Transverse colon (tissue), 4 donors: ENCODE measurements around the gene SCT. TPM values are rescaled to one million over a fixed set of nuclear protein-coding genes. Genes with fewer than 3 reads are reported as not detected.

ENCODE experiments used
- DNase-seq: peaks from one replicate; pipeline ENCODE4 v3.0.0-alpha.2; 2019
- H3K27ac ChIP-seq, 4 donors: fragments of 200-600 bp; sonication (generic); 2 replicates each; pipeline ENCODE4 v1.5.1; 2016 to 2018; ENCODE audit warnings: inconsistent platforms in 4 of 4
- H3K27me3 ChIP-seq: fragments of 200-600 bp; sonication (generic); 2 replicates; pipeline ENCODE4 v1.5.1; 2017; ENCODE audit warnings: inconsistent platforms
- H3K36me3 ChIP-seq, 4 donors: fragments of 200-600 bp; sonication (generic); 2 replicates each; pipeline ENCODE4 v1.5.1; 2017 to 2019; ENCODE audit warnings: inconsistent platforms in 4 of 4
- H3K4me1 ChIP-seq, 4 donors: fragments of 200-600 bp; sonication (generic); 2 replicates each; pipeline ENCODE4 v1.5.1; 2017 to 2020; ENCODE audit warnings: inconsistent platforms in 4 of 4
- H3K4me3 ChIP-seq, 4 donors: fragments of 200-600 bp; sonication (generic); 1 replicate in 1 of 4; 2 replicates in 3 of 4; pipeline versions ENCODE4 v1.5.1 to v1.6.1; 2017 to 2019; ENCODE audit warnings: inconsistent platforms in 4 of 4
- H3K9me3 ChIP-seq, 2 donors: fragments of 200-600 bp; sonication (generic); 2 replicates each; pipeline ENCODE4 v1.5.1; 2017 to 2019; ENCODE audit warnings: inconsistent platforms in 2 of 2
- CTCF ChIP-seq, 5 experiments: fragments of 200-600 bp in 3 of 5; fragments of 450-650 bp in 2 of 5; sonication (generic) in 3 of 5; IDR thresholded peaks; 1 replicate in 2 of 5; 2 replicates in 3 of 5; pipeline ENCODE4 v1.5.1; 2016 to 2017; ENCODE audit warnings: antibody characterized with exemption in 5 of 5, inconsistent platforms in 3 of 5, mild to moderate bottlenecking in 2 of 5, moderate library complexity in 1 of 5
- EP300 ChIP-seq: sonication (generic); formaldehyde crosslinking; IDR thresholded peaks from one replicate; pipeline ENCODE4 v1.6.1; 2017; ENCODE audit warnings: antibody characterized with exemption, low read depth
- POLR2A ChIP-seq: fragments of 450-650 bp; IDR thresholded peaks from one replicate; pipeline ENCODE4 v1.6.1; 2016; ENCODE audit warnings: antibody characterized with exemption, mild to moderate bottlenecking, moderate library complexity
- POLR2AphosphoS5 ChIP-seq, 3 donors: sonication (generic); formaldehyde crosslinking; IDR thresholded peaks; one replicate each; pipeline ENCODE4 v1.6.1; 2016; ENCODE audit warnings: antibody characterized with exemption in 3 of 3
- WGBS, 2 donors: methylation state at CpG; one replicate each; pipeline ENCODE4 v1.1.5; 2018; ENCODE audit warnings: low coverage in 1 of 2; 5-methylcytosine and 5-hydroxymethylcytosine counted together
- in situ Hi-C, 4 donors: fragments of 200-750 bp; cut with MboI; loops; one replicate each; pipeline versions ENCODE4 v1.15.0 to v1.15.1; 2017; ENCODE audit warnings: low sequenced_read_pairs in 3 of 4, low pct_ligation_motif_present in 1 of 4, low pct_unique_long_range_greater_than_20kb in 1 of 4
- intact Hi-C: fragments of 100-400 bp; cut with DNase I; formaldehyde crosslinking; loops from one replicate; pipeline ENCODE4 v1.15.1; 2023; ENCODE audit warnings: low total_unique reads
- total RNA-seq, 4 donors: library from RNA; depleted of rRNA; stranded (reverse); fragments of >200 nt; gene quantifications; one replicate each; pipeline ENCODE4 v1.1.0, GENCODE V29; 2016

Gene SCT
- total RNA-seq, 4 donors from 2014 or later: not detected

DNA sequence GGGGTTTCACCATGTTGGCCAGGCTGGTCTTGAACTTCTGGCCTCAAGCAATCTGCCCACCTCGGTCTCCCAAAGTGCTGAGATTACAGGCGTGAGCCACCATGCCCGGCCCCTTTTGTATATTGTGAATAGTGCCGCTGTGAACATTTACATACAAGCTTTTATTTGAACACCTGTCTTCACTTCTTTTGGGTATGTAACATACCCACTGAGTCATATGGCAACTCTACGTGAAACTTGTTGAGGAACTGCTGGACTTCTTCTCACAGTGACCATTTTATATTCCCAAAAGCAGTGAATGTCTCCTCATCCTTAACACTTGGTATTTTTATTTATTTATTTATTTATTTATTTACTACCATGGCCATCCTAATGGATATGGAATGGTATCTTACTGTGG lies 3.9 kb upstream of the SCT start:
- WGBS, 2 donors: 73 to 92% methylated on average over 4 to 5 of the region's 5 CpGs
- H3K4me3 ChIP-seq: no peak overlapping the region
- H3K4me1 ChIP-seq: peaks cover 6 to 10% (median 9%) of the 10 kb centered on the region in 4 donors
- no peaks in the 10 kb centered on the region for H3K36me3 ChIP-seq
- DNase-seq: no peak
- no peak overlapping the region for H3K27ac ChIP-seq
- intact Hi-C loops (no loop called here), in situ Hi-C loops (no loop called here)
- TF ChIP-seq POLR2AphosphoS5 (IDR thresholded peaks at IDR 0.05) (no peak), CTCF (IDR thresholded peaks at IDR 0.05) (no peak), EP300 (no peak), POLR2A (no peak)
- no peaks in the 10 kb centered on the region for H3K9me3 ChIP-seq
- peaks cover 16% of the 10 kb centered on the region for H3K27me3 ChIP-seq

GRCh38 chr11:629237-629583 lies 2.2 kb upstream of the SCT start:
- Histone ChIP-seq H3K36me3 (no peaks in the 10 kb centered on the region), H3K4me3 (no peak overlapping the region), H3K27ac (peak overlapping the region in 1 of 4 donors; percentile 29), H3K9me3 (no peaks in the 10 kb centered on the region), H3K4me1 (peaks cover 6 to 15% (median 14%) of the 10 kb centered on the region in 4 donors), H3K27me3 (peaks cover 26% of the 10 kb centered on the region)
- 51 to 53% methylated on average over 9 to 10 of the region's 10 CpGs for WGBS, 2 donors
- intact Hi-C loops: no loop called here
- in situ Hi-C loops: no loop called here
- DNase-seq: no peak
- no peak for TF ChIP-seq EP300
- peak in 1 of 5 experiments; percentile 12 for TF ChIP-seq CTCF (IDR thresholded peaks at IDR 0.05)

GRCh38 chr11:628056-628455 lies 1.1 kb upstream of the SCT start:
- H3K27me3 ChIP-seq: peaks cover 26% of the 10 kb centered on the region
- WGBS, 2 donors: 92 to 95% methylated on average over 8 to 31 of the region's 31 CpGs
- H3K27ac ChIP-seq: no peak overlapping the region
- peaks cover 6 to 22% (median 19%) of the 10 kb centered on the region in 4 donors for H3K4me1 ChIP-seq
- DNase-seq: no peak
- H3K9me3 ChIP-seq: no peaks in the 10 kb centered on the region
- in situ Hi-C loops (no loop called here), intact Hi-C loops (no loop called here)
- no peak overlapping the region for H3K4me3 ChIP-seq
- TF ChIP-seq POLR2AphosphoS5 (IDR thresholded peaks at IDR 0.05) (no peak), CTCF (IDR thresholded peaks at IDR 0.05) (no peak), POLR2A (no peak), EP300 (no peak)
- no peaks in the 10 kb centered on the region for H3K36me3 ChIP-seq

DNA sequence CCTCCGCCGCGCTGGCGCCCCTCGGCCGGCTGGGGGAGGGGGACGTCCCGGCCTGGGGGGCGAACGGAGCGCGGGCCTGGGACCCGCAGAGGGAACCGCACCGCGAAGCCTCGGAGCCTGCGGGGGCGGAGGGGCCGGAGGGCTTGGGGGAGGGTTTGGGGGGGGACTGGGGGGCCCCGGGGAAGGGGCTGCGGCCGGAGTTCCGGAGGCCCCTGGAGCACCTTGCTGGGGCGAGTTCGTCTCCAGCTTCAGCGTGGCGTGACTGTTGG lies 261 bp upstream of the SCT start:
- Histone ChIP-seq H3K4me3 (peak overlapping the region in 1 of 4 donors; percentile 4), H3K4me1 (peaks cover 6 to 22% (median 19%) of the 10 kb centered on the region in 4 donors), H3K9me3 (no peaks in the 10 kb centered on the region), H3K27ac (no peak overlapping the region), H3K36me3 (no peaks in the 10 kb centered on the region), H3K27me3 (peaks cover 26% of the 10 kb centered on the region)
- 34% methylated on average over 12 of the region's 28 CpGs; no CpG with 5 or more reads in 1 of the 2 donors for WGBS, 2 donors
- intact Hi-C loops (no loop called here), in situ Hi-C loops (no loop called here)
- DNase-seq: no peak
- no peak for TF ChIP-seq POLR2A
- TF ChIP-seq POLR2AphosphoS5 (IDR thresholded peaks at IDR 0.05): no peak
- TF ChIP-seq EP300: no peak
- no peak for TF ChIP-seq CTCF (IDR thresholded peaks at IDR 0.05)
